GM19238 (cell line): ENCODE measurements around the gene C10orf90.

Source experiments
- DNase-seq: peaks from one replicate; pipeline ENCODE4 v3.0.0; 2011; ENCODE audit warnings: low spot score; ENCODE audit not compliant: insufficient read length

C10orf90 gene

DNA sequence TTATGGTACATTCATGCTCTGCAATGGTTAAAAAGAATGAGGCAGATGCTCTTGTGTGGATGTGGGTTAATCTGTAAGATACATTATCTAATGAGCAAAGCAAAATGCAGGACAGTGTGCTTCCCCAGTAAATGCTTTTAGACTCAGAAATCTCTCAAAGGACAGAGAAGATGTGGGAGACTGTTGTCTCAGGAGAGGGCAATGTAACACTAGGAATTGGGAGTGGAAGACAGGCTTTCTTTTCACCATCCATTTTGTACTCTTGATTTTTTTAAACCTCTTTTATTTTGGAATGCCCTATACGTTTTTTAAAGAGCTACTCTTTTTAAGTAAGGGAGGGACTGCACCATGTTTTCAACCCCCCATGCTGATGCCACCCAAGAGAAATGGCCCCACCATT, 204.7 kb downstream of the C10orf90 start:
- DNase-seq, result no peak

DNA sequence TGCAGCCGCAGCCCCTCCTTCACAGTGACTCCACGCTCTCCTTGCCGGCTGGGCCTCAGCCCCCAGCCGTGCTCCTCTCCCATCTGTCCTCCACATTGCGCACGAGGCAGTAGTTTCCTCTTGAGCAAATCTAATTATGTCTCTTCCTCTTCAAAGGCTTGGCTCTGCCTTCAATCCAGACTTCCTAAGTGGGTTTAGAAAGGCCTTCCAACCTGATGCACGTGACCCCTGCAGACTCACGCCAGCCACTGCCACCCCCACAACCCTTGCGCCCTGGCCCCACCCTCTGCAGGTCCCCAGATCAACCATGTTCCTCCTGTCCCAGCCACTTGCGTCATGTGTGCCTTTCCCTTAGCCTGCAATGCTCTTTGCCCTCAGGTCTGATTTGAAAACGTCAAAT, 207.2 kb downstream of the C10orf90 start:
- DNase-seq, result no peak

DNA sequence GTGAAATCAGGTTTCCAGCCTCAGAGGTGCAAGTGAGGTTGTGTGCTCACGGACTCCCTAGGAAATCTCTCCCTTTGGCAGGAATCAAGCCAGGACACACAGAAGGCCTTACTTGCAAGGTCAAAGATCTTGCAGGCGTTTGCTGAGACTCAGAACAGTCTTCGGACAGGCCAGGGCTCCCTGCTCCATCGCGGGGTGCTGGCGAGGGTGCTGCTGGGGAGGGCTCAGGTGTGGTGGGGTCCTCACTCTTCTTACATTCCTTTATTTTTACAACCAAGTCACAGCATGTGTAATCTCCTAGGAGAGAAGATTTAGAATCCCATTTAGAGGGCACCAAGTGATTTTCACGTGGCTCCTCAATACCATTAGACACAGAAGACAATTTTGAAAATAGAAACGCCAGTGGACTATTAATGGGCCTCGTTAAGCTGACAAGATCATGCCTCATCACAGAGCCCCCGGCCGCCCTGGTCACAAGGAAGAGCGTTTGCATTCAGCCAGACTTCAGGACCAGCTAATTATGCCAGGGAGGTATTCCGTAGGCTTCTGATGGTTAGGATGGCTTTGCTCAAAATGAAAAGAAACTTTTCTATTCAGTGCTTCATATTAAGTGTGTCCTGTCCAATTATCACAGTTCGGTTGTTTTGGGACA, 209.1 kb downstream of the C10orf90 start:
- no peak for DNase-seq

DNA sequence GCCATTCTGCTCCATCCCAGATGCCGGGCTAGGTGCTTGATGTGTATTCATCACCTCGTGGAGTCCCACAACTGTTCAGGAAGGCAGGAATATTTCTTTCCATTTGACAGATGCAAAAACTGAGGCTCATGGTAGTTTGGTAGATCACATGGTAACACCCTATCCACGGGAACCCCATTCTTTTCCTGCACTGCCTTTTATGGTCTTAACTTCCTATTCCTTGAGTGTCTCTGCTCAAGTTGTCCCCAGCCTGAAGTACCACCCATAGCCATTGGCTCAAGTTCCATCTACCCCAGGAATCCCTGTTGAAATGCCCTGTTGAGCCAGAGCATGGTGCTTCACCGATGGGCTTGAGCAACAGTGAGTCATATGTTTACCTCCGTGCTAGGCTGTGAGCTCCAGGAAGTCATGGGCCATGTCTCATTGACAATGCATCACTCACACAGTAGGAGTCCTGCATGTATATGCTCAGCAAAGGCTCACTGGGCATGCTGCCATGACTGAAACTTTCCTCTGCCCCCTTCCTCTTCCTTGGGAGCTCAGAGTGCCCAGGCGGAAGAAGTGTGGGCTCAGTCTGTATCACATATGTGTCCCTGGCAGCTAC, 210.5 kb downstream of the C10orf90 start:
- DNase-seq, result no peak

DNA sequence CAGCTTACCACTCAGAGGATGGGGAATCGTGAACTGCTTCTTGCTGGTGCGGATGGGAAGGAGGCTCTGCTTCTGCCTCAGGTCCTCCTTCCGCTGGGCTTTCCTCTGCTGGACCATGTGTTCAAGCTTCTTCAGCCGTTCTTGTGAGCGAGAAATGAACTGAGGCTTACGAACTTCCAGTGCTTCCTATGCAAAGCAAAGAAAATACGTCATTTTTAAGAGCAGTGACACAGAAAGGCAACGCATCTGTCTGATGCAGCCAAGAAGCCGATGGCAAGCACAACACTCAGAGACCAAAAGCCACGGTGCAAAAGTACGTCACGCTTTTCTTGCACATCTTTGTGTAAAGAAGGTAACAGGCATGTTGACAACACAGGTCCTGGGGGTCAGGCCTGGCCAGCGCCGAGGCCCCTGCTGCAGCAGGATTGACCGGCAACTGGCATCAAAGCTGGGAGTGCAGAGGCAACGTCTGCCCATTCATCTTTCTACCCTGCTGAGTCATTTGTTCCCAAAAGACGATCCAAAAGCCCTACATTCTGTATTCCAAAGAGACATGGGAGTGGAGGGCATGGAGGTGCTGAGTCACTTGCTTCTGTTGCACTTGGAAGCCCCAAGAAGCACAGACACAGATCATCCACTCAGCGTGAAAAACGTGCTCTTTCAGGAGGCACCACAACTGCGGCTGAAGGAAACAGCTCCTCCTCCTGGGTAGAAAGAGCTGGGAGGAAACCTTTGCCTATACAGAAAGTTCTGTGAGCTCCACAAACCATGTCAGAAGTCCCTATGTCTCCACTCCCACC, 211.3 kb downstream of the C10orf90 start:
- DNase-seq, result no peak

DNA sequence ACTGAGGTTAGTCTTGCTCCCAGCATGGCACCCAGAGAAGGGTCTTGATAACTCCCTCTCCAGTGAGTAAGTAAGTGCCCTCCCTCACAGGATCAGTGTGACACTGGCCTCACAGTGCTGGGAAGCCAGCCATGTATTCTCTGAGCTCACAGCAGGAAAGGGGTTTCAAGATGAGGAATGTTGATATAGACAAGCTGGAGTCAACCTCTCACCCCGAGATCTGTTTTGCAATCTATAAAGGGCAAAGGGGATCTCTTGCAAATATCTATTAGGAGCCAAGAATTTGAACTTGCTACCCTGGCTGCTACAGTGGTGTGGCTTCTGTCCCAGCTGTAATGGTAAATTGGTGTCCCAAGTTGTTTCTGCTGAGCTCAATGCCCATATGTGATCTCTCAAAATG, 212.0 kb downstream of the C10orf90 start:
- no peak for DNase-seq

DNA sequence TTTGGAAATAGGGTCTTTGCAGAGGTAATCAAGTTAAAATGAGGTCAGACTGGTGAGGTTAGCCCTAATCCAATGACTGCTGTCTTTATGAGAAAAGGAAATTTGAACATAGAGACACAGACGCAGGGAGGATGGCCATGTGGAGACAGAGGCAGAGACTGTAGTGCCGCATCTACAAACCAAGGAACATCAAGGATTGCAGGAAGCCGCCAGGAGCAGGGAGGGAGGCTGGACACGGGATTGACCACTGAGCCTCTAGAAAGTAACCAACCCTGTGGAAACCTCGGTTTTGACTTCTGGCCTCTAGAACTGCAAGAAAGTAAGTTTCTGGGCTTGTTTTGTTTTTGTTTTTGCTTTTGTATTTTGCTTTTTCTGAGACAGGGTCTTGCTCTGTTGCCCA, 213.9 kb downstream of the C10orf90 start:
- no peak for DNase-seq

DNA sequence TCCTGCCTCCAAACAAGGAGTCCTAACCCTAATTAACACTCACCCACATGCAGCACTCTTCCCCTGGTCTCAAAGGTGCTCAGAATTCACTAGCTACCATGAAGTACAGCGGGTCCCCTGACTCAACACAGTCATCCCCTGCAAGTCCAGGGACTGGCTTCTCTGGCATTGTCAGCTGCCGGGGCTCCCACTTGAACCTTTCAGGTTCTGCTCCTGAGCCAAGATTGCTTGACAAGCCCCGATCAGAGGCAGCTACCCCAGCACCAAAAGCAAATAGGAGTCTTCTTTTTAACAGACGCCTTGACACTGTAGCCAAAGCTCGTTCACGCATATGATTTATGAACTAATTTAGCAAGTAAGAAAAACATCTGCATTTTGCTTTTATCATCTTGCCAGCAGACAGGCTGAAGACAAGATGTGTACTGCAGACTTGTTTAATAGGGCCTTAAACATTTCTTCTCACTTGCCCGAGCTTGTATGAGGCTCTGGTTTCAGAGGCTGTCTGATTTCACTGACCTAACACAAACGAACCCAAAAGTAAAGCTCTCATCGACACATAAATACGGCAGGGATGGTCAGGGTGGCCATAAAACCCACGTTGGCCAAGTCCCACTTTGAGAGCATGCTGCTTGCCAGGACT, 214.6 kb downstream of the C10orf90 start:
- no peak for DNase-seq

DNA sequence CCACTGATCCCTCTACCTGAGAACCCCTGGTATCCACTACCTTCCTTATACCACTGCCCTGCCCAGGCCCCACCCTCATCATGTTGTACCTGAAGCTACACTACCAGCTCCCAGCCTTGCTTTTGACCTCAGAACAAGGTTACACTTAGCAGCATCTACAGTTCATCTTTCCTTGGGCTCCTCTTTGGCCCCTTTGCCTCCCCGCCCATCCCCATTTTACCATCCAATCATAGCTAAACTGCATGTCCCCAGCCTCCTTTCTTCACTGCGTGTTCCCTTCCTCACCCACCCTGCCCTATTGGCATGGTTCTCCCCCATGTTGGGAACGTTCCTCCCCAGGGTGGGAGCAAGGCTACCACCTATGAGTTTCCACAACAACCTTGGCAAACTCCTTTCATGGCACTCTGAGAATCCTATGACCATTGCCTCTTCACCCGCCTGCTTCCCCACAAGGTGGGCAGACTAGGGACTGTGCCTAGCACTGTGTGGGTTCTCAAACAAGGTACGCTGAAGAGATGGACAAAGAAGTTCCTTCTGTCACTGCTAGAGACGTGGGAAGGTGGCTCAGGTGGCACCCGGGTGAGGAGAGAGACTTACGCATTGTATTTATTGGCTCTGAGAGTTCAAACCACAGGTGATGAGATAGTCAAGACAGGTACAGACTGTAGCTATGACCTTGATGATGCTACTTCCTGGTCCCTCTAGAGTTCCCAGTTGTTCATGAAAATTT, 215.3 kb downstream of the C10orf90 start:
- no peak for DNase-seq

DNA sequence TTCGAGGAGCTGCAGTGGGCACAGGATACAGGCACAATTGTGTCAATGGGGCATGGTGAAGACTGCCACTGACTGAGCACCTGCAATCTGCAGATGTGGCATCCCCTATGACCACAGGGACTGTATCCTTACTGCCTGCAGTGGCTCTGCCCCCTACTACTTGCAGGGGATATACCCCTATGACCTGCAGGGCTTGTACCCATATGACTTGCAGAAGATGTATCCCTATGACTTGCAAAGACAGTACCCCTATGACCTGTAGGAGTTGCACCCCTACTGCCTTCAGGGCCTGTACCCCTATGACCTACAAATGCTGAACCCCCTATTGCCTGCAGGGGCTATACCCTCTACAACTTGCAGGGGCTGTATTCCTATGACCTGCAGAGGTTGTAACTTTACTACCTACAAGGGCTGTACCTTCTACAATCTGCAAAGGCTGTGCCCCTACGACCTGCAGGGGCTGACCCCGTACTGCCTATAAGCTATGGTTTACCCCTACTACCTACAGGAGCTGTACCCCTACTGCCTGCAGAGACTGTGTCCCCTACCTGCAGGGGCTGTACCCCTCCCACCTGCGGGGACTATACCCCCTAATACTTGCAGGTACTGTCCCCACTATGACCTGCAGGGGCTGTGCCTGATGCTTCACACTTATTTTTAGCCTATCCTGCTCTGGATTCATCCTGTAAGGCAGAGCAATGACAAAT, 216.3 kb downstream of the C10orf90 start:
- no peak for DNase-seq

DNA sequence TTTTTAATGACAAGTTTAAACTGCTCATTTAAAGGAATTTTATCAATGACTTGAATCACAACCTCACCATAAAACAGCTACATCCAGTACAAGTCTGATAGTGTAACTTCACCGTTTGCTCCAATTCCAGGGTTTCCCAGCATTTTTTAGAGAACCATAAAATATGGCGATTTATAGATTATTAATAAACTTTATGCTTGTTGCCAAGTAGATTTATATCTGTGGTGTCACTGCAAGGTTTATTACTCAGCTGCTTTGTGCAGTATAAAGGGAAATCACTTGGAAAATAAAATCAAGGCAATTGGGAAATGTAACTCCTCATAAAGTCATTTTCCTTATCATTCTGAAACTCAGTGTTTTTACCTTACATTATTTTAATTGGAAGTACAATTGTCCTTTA, 218.2 kb downstream of the C10orf90 start:
- no peak for DNase-seq

DNA sequence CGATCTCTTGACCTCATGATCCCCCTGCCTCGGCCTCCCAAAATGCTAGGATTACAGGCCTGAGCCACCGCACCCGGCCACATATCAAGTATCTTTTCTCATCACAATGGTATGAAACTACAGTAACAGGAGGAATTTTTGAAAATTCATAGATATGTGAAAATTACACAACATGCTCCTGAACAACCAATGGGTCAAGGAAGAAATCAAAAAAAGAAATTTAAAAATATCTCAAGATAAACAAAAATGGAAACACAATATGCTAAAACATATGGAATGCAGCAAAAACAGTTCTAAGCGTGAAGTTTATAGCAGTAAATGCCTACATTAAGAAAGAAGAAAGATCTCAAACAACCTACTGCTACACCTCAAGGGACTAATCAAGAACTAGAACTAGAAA, 222.4 kb downstream of the C10orf90 start:
- no peak for DNase-seq

DNA sequence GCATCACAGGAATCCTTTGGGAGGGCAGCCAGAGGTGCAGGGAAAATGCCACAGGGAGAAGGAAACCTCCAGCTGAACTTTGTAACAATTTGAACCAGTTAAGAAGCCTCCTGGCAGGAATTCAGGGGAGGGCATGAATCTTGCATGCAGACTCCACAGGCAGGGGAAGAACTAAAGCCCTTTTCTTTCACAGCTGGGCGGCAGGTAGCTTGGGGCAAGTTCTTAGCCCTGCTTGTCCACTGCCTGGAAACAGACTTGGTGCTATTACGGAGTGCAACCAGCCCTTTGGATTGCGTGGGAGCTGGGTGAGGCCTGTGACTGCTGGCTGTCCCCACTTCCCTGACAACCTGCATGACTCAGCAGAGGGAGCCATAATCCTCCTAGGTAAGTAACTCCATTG, 230.6 kb downstream of the C10orf90 start:
- DNase-seq, result no peak

DNA sequence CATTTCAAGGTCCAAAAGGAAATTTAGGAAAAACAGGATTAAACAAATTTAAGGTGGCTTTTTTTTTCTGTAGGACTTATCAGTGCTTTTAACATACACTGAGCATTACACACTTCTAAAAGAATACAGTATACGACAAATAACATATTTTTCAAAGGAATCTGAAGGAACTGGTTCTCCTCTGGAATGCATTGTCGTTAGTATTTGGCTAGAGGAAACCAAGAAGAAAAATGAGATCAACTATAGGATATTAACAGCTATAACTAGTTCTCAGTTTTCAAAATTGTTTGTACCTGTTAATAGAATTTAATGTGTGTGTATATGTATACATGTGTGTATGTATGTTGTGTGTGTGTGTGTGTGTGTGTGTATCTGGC, 232.1 kb downstream of the C10orf90 start:
- no peak for DNase-seq

DNA sequence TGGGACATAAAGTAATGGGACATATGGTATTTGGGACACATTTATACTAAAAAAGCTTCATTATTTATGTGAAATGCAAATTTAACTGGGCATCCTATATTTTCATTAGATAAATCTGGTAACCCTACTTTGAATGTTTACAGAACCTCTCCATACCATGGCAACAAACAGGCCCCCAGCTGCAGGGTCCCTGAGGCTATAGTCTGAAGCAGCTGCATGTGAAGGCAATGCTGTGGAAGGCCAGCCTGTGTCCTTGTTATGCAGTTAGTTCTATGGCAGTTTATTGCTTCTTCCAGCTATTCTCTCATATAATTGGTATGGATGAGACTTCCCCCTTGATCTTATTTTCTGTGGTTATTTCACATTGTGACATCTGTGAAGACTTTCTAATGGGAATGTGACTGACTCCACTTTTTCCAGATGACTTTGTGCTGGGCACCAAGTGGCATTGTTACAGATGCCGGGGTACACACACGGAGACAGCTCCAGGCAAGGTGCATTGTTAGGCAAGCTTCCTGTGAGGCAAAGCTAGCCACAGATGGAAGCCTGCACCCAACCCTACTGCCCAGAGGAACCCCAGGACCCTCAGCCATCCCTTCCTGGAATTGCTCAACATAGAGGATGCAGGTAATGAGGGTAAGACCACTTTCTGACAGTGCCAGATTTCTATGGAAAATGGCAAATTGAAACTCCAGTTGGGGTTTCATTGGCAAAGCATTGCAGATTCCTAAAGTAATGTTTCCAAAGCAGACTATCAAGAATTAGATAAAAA, 232.7 kb downstream of the C10orf90 start:
- DNase-seq, result no peak

DNA sequence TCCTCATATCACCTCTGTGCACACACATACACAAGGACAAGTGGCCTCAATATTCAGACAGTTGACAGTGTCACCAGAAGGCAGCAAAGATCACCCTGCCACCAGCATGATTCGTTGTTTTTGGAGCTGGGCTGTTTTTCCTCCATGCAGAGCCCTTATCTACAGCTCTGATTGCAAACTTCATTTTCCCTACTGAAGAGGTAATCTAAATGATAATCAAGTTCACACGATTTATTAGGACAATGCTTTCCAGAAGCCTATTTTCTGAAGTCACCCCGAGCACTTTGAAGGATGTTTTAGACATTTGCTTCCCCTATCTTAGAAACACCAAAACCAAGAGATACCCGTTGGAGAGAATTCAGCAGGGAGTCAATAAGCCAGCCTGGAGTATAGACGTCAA, 236.3 kb downstream of the C10orf90 start:
- no peak for DNase-seq

DNA sequence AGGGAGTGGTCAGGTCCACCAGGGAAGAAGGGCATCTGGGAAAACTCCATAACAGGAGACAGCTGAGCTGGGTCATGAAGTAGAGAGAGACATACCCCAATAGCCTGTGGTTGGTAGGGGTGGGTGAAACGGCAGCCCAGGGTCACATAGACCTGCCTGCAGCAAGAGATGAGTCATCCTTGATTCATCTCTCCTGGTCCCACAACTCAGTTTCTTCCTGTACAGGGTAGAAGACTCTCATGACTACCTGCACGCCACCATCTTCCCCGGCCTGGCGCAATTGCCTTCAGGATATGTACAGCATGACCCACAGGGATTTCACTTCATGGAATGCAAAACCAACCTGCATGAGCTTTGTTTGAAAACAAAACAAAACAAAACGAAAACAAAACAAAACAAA, 237.1 kb downstream of the C10orf90 start:
- DNase-seq, result no peak

DNA sequence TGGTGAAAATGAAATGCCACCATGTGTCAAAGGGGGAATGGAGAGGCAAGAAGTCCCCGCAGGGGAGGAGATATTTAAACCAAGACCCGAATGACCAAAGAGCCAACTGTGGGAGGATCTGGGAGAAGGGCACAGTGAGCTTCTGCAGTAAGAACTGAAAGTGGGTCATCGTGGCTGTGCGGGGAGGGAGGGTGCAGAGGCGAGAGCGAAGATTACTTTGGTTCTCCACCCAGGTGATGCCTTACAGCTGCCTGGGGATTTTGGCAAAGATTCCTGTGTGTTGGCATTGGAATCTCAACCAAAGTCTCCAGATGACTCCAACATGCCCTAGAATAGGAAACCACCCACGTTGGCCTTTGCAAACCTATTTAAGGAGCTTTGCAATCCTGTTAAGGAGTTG, 238.0 kb downstream of the C10orf90 start:
- no peak for DNase-seq

DNA sequence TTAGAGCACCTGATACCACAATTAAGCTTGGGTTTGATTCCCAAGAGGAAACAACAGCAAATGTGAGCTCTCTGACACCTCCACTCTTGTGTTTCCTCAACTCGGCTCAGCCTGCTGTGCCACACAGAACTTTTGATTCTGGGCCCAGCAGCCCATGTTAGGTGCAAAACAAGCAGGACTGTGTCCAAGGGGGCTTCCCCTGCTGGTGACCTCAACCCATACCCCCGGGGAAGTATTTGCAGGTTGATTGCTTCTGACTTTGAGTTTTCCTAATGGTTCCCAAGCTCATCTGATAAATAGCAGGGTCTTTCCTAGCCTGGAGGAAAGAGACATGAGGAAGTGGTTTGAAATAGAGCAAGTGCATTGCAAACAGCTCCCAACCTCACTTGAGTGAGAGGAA, 238.7 kb downstream of the C10orf90 start:
- no peak for DNase-seq

DNA sequence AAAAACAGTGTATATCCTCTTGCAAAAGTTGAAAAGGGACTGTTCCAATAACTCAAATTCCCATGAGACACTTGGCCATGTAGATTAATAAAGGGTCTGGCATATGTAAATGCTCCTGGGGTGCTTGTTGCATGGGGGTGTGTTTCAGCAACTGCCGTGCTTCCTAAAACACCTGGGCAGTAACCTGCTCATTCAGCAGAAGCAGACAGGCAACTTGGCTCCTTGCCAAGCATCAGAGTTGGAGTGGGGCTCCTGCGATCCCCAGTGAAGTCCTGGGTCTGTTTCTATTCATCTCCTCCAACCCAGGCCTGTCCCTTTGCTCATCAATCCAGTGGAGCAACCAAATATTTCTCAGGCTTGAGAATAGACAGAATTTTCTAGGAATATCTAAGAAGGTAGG, 240.0 kb downstream of the C10orf90 start:
- DNase-seq, result no peak
